HG02870 (cell line): ENCODE data around the gene AGPAT1.
"Not testable (repeated sequence)": the region's sequence is repeated elsewhere in the genome, so short reads cannot be mapped to it uniquely, and the experiment has no call there.

Experiments used
- ATAC-seq: cut with Tn5 transposase; IDR thresholded peaks from one replicate; pipeline ENCODE4 v1.9.1; 2021; ENCODE audit warnings: mild to moderate bottlenecking, moderate library complexity; ENCODE audit not compliant: unreplicated experiment

Gene AGPAT1

GRCh38 chr6:32200711-32201475, 25.0 kb upstream of the AGPAT1 start:
- no peak for ATAC-seq

DNA sequence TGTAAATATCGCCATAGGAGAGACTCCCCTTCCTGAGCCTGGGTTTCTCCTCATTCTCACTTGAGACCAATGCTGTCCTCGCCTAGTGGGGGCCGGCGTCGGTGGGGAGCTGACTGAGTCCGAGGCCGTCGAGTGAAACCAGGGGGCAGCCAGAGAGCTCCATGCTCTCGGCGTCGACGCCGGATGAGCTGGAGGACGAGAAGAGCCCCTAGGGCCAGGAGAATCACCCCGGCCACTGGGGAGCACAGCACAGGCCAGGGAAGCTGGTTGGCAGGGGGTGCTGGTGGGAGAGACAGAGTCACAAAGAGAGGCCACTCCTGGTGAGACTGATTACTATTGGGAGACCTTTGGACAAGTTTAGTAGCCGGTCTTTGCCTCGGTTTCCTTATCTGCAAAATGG, 23.0 kb upstream of the AGPAT1 start:
- no peak for ATAC-seq

GRCh38 chr6:32198345-32198696, 22.4 kb upstream of the AGPAT1 start:
- no peak for ATAC-seq

DNA sequence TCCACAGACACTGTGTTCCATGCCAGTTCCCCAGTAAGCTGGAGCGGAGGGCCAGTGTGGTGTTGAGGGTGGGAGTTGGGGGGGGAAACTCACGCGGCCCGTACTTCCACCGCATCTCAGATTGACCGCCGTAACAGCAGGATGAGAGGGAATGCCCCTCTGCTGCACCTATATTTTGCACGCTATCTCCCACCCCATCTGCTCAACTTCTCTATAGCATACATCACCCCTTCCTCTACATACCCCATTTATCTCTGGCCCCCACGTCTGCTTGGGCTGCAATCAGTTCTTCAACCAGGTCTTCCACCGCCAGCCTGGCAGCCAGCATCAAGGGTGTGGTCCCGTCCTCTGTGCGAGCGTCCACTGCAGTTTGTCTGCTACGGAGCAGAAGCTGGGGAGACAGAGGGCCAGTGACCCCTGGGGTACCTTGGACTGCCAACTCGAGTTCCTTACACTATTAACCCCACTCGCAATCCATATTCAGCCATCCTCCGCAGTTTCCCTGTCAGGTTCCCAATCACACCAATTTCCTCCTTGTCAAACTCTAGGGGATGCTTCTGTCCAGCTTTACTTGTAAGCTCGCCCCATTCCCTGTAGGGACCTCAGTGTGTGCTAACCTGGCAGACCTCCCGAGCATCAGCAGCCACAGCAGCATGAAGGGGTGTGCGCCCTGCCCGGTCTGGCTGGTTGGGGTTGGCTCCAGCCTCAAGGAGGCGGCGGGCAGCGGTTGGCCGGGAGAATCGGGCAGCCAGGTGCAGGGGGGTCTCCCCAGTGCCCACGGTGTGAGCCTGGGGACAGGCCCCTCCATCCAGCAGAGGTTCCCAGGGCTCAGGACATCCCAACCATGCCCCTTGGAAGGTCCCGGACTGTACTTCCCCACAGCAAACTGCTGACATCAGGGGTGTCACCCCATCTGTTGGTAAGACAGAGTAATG, 21.1 kb upstream of the AGPAT1 start:
- no peak for ATAC-seq

DNA sequence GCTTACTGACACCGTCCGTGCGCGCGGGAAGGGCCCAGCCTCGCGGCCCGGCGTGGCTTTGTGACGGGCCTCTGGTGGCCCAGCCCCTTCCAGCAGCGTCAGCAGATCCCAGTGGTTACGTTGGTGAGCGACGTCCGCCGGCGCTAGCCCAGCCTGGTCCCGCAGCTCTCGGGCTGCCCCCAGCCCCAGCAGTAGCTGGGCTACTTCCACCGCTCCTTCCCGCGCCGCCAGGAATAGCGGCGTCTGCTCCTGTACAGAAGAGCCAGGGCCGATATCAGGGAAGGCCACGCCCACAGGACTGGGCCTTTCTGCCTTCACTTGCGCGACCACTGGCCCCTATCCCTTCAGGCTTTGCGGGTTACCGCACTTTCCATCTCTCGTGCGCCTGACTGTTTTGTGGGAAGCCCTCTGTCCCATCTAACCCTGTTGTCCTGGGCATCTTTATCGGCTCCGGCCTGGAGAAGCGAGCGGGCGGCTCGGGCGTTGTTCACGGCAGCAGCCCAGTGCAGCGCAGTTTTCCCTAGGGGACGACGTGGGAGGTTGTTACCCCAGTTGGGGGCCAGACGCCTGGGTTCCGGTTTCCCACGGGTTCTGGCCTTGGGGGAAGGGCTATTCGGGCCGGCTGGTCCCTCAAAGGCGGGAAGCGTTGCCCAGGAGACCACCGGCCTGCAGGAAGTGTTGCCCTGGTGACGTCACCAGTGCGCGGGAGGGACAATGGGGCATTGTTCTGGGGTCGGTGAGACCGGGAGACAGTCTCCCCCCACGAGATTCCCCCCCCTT, 20.2 kb upstream of the AGPAT1 start:
- ATAC-seq, result peak; percentile 71

DNA sequence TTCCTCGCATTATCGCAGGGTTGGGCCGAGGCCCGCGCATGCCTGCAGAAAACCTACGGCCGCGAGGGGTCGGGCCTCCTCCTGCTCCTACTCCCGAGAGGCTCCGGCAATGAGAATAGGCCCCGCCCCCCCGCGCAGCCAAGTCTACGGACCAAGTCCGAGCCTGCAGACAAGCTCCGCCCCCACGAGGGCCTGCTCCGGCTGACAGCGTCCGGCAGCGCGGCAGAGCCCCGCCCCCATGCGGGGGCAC, 19.7 kb upstream of the AGPAT1 start:
- ATAC-seq, result peak; percentile 78

DNA sequence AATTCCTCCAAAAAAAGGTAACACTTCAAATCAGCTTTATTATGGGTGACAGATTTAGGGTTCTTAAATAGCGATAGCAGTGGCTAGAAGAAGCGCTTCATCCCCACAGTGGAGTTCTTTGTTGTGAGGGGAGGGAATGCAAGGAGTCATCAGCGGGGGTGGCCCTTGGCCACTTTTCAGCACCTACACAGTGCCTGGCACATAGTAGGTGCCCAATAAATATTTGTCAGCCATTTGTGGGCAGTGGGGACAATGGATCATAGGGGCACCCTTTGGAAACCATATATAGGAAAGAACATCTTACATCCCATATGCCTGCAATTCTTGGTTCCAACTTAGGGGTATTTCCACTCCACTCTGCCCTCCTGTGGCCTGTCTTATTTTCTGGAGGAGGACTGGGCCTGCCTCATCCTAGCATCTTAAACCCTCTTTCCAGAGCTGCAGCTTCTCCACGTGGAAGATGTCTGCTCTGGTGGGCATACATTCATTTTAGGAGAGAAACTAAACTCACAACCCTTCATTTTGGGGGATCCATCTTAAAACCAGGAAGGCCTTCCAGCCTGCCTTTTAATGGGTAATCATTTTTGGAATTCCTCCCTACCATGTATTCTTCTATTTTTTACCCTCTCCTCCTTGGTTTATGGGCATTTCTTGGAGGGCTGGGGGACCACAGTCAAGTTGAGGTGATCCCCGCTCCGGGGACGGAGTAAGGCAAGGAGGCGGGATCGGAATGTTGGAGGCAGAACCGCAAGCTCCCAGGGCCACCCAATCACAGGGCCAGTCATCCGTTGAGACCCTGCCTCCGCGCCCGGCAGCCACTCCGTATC, 19.2 kb upstream of the AGPAT1 start:
- ATAC-seq, result no peak

GRCh38 chr6:32194388-32194787, 18.5 kb upstream of the AGPAT1 start:
- ATAC-seq, result no peak

- not testable (repeated sequence) for ATAC-seq
These were observed 17.2 kb upstream of the AGPAT1 start for GRCh38 chr6:32193096-32193495.

GRCh38 chr6:32192608-32193039, 16.7 kb upstream of the AGPAT1 start, which contains the start of gene GPSM3:
TSS of gene GPSM3 (minus strand) at chr6:32192643. CDS start at chr6:32192513, 130 bp downstream.
- no peak for ATAC-seq

GRCh38 chr6:32191696-32192607, 16.1 kb upstream of the AGPAT1 start:
- no peak for ATAC-seq

DNA sequence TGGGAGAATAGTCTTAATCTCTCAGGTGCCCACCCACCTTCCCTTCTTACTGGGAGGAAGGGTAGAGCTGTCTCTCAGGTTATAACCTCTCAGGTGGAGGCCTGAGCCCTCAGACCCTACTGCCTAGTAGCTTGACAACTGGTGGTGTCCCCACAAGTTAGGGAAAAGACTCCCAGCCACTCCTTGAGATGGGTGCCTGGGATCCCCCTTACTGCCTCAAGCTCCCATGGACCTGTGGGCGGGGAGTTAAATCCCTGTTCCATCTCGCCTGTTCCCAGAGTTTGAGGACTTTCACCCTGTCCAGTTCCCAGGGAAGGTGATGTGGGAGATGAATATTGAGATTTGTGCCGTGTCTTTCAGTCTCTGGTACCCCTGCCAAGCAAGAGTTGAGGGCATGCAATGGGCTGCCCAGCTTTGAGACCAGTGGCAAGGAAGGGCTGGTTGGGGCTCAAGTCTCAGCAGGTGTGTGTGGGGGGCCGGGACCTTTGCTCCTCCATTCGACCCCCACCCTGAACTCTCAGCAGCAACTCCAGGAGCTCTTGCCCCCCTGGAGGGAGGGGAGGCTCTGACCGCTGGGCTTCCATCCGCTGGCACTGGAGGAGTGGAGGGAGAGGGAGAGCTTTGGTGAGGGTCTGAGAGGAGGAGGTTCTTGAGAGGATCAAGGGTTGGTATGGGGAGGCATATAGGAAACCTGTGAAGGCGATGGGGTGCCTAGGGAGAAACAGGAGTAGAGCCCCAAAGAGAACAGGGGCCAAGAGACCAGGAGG, 15.2 kb upstream of the AGPAT1 start:
- no peak for ATAC-seq

GRCh38 chr6:32190054-32190851, 14.4 kb upstream of the AGPAT1 start, which contains the start of gene PBX2:
TSS of gene PBX2 (minus strand) at chr6:32190202. CDS start at chr6:32189915, 287 bp downstream.
- ATAC-seq, result peak; percentile 64

DNA sequence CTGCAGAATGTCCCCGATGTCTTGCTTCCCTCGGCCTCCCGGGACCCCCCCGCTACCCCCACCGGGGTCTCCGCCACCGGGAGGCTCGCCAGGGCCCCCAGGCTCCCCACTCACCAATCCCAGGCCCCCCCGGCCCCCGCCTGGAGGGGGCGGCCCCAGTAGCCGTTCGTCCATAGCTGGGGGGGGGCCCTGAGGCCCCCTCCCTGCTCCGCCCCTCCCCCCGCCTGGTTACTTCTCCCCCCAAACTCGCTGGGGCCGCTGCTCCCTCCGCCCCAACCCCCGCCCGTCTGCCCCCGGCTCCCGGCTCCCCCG, 13.8 kb upstream of the AGPAT1 start:
- ATAC-seq, result no peak

DNA sequence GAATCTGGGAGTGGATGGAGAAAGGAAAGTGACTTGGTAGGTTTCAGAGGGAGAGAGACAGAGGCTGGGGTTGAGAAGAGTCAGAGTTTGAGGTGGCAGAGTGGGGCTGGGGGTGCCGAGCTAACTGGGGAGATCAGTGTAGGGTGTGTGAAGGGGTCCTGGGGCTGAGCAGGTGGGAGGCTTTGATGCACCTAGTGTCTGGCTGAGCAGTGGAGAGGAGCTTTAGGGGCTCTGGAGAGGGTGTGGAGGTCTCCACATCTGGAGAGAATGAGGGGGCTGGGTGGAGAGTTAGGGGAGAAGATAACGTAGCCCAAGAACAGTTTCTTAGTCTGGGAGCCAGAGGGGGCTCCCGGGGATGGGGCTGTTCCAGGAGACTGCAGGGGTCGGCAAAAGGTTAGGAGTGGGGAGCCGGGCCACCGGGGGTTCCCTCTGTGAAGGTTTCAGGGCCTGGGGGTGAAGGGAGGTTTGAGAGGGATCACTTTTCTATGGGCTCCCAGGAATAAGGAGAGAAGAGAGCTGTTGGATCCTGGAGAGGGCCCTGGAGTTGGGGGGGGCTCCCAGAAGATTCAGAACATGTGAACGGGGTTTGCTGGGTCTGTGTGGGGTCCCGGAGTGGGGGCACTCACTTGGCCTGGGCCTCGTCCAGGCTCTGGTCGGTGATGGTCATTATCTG, 13.3 kb upstream of the AGPAT1 start:
- no peak for ATAC-seq

DNA sequence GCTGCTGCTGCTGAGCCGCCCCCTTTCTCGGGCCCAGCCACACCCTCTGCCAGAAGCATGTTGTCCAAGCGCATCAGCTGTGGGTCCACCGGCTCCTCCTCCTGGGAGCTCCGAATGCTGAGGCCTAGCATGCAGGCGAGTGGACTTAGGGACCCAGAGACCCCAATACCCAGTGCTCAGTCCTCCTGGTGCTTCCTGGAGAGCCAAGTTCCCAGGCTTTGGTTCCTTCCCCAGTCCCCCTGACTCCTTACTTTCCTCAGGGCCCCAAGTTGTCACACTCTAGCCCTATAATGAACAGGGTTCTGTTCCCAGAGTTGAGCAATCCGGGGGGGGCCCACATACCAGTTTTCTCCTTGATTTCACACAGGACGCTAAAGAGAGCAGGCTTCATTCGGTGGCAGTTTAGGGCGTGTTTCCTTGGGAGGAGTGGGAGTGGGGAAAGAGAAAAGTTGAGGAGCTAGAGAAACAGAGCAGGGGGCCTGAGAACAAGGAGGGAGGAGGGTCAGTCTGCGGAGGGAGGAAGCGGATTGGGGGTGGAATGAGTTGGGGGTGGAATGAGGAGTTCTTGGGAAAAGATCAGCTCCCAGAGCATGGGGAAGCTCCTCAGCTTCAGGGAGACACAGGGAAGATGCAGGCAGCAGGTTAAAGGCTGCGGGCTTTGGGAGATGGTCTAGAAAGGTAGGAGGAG, 12.6 kb upstream of the AGPAT1 start:
- ATAC-seq, result no peak
